Measurements from ENCODE around the gene RNF141.

The RNF141 gene

DNA sequence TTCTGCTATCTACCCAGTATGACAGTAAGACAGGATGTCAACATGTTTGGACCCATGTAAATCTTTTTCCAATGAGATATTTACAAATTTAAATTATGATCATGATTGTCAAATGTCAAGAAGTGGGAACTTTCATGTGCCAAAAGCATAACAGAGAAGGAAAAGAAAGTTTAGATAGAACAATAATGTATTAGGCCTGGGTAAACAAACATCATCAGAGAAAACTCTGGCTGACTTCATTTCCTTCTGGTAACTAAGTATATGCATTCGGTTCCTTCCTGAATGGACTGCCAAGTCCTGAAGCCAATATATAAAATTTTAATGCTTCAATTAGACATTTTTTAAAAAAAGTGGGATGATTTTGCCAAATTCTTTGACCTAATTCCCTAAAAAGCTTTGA lies 16.5 kb downstream of the RNF141 start:
- TF ChIP-seq, protein P1, sequence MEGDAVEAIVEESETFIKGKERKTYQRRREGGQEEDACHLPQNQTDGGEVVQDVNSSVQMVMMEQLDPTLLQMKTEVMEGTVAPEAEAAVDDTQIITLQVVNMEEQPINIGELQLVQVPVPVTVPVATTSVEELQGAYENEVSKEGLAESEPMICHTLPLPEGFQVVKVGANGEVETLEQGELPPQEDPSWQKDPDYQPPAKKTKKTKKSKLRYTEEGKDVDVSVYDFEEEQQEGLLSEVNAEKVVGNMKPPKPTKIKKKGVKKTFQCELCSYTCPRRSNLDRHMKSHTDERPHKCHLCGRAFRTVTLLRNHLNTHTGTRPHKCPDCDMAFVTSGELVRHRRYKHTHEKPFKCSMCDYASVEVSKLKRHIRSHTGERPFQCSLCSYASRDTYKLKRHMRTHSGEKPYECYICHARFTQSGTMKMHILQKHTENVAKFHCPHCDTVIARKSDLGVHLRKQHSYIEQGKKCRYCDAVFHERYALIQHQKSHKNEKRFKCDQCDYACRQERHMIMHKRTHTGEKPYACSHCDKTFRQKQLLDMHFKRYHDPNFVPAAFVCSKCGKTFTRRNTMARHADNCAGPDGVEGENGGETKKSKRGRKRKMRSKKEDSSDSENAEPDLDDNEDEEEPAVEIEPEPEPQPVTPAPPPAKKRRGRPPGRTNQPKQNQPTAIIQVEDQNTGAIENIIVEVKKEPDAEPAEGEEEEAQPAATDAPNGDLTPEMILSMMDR (IDR thresholded peaks at IDR 0.05; ENCODE audit: insufficient read depth, missing control alignments) = no peak
- no peak for DNase-seq (ENCODE audit: insufficient read length, low spot score)
- no peak for FAIRE-seq

DNA sequence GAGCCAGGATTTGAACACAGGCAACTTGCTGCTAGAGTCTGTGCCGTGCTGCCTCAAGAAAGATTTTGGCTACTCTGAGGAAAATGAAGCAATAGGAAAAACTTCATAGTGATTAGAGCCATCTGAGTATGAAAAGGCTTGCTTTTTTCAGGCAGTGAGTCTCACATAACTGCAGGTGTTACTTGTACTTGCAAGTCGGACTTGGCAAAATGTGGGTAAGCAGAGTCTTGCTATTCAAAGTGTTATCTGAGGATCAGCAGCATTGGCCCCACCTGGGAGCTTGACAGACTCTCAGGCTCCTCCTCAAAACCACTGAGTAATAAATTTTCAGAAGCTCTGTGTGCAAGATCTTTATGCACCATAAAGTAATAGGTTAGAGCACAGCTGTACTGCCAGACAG lies 18.1 kb downstream of the RNF141 start:
- TF ChIP-seq, protein P1 (IDR thresholded peaks at IDR 0.05; ENCODE audit: insufficient read depth, missing control alignments) = no peak
- DNase-seq (ENCODE audit: insufficient read length, low spot score) (no peak), FAIRE-seq (no peak)

DNA sequence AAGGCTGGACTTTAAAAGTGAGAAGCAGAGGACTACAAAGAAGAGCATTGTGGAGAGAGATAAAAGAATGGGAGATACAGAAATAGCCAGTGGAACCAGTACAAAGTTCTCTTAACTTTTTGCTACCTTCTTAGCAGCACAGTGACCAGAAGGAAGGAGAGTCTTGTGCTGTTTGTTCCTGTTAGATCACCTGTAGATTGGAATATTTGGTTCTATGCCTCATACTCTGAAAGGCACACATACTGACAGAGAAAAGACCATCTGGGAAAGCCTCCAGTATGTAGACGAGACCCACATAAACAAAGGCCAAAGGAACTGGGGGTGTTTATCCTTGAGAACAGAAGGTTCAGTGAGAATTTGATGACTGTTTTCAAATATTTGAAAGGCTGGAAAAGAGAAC lies 18.7 kb downstream of the RNF141 start:
- FAIRE-seq (no peak), DNase-seq (ENCODE audit: insufficient read length, low spot score) (no peak)
- TF ChIP-seq, protein P1 (IDR thresholded peaks at IDR 0.05; ENCODE audit: insufficient read depth, missing control alignments) = no peak

DNA sequence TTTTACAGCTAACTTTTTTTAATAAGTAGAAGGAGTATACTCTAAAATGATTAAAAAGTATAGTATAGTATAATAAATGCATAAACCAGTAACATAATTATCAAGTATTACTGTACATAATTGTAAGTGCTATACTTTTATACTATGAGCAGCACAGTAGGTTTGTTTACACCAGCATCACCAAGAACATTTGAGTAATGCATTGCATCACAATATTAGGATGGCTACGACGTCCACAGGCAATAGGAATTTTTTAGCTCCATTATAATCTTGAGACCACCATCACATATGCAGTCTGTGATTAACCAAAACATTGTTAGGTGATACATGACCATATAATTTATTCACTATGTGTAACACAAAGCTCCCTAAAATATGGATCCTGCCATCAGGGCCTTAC lies 20.4 kb downstream of the RNF141 start:
- no peak for FAIRE-seq
- no peak for DNase-seq (ENCODE audit: insufficient read length, low spot score)
- TF ChIP-seq, protein P1 (IDR thresholded peaks at IDR 0.05; ENCODE audit: insufficient read depth, missing control alignments) = no peak

DNA sequence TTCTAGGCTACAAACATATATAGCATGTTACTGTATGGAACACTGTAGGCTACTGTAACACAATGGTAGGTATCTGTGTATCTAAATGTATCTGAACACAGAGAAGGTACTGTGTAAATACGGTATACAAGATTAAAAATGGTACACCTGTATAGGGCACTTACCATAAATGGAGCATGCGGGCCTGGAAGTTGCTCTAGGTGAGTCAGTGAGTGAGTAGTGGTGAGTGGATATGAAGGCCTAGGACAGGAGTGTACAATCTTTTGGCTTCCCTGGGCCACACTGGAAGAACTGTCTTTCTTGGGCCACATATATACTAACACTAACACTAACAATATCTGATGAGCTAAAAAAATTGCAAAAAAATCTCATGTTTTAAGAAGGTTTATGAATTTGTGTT lies 21.4 kb downstream of the RNF141 start:
- FAIRE-seq (no peak), DNase-seq (ENCODE audit: insufficient read length, low spot score) (no peak)
- TF ChIP-seq, protein P1 (IDR thresholded peaks at IDR 0.05; ENCODE audit: insufficient read depth, missing control alignments) = no peak

DNA sequence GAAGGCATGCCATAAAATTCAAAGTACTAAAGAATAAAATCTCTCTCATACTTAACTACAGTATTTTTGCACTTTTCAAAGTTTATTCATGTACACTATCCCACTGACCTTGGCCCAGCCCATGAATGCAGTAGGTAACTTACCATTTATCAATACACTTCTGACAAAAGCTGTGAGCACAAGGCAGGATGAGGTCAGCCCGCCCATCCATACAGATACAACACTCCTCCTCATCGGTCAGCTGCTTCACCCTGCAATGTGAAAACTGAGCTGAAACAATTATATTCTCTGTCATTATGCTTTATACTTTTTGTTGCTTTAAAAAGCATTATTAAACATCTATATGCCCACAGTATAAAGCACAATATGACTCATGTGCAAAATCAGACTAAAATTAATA lies 22.1 kb downstream of the RNF141 start:
- TF ChIP-seq, protein P1 (IDR thresholded peaks at IDR 0.05; ENCODE audit: insufficient read depth, missing control alignments) = no peak
- no peak for FAIRE-seq

DNA sequence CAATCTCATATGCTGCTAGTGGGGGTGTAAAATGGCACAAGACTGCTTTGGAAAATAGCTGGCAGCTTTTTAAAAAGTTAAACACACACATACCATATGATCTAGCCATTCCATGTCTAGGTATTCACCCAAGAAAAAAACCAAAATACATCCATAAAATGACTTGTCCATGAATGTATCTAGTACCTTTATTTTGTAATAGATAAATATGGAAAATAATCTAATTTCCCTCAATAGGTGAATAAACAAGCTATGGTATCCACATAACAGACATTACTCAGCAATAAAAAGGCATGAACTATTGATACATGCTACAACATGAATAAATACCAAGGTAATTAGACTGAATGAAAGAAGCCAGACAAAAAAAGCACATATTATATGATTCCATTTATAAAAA lies 22.9 kb downstream of the RNF141 start:
- TF ChIP-seq, protein P1 (IDR thresholded peaks at IDR 0.05; ENCODE audit: insufficient read depth, missing control alignments) = no peak
- no peak for DNase-seq (ENCODE audit: insufficient read length, low spot score)

More for the DNA sequence above, 22.1 kb downstream of the RNF141 start:
- DNase-seq (ENCODE audit: insufficient read length, low spot score) = no peak

More for the DNA sequence above, 22.9 kb downstream of the RNF141 start:
- no peak for FAIRE-seq

Data from D721Med (cell line).